ENCODE data around the gene CIRBP.

CIRBP gene

DNA sequence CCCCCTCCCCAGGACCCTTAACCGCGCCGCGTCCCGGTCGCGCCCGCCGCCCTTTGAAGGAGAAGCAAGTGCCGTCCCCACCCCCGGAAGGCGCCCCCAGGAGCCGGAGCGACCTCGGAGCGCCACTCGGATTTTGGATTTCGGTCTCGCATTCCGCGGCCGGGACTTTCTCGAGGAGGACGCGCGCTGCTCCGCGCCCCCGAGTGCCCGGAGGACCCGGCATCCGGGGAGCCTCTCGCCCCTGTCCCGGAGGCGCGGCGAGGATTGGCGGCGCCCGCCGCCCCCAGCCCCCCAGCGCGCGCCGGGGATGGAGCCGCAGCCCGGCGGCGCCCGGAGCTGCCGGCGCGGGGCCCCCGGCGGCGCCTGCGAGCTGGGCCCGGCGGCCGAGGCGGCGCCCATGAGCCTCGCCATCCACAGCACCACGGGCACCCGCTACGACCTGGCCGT, 19.1 kb upstream of the CIRBP start:
- no peak for DNase-seq (ENCODE audit: extremely low read depth, low read depth)
- H3K4me3 ChIP-seq (replicated peaks; ENCODE audit: low read depth, low read length), result peak overlapping the region; percentile 77
- TF ChIP-seq, protein P1, sequence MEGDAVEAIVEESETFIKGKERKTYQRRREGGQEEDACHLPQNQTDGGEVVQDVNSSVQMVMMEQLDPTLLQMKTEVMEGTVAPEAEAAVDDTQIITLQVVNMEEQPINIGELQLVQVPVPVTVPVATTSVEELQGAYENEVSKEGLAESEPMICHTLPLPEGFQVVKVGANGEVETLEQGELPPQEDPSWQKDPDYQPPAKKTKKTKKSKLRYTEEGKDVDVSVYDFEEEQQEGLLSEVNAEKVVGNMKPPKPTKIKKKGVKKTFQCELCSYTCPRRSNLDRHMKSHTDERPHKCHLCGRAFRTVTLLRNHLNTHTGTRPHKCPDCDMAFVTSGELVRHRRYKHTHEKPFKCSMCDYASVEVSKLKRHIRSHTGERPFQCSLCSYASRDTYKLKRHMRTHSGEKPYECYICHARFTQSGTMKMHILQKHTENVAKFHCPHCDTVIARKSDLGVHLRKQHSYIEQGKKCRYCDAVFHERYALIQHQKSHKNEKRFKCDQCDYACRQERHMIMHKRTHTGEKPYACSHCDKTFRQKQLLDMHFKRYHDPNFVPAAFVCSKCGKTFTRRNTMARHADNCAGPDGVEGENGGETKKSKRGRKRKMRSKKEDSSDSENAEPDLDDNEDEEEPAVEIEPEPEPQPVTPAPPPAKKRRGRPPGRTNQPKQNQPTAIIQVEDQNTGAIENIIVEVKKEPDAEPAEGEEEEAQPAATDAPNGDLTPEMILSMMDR (IDR thresholded peaks at IDR 0.05; ENCODE audit: low read depth, low read length, missing control alignments), result no peak

DNA sequence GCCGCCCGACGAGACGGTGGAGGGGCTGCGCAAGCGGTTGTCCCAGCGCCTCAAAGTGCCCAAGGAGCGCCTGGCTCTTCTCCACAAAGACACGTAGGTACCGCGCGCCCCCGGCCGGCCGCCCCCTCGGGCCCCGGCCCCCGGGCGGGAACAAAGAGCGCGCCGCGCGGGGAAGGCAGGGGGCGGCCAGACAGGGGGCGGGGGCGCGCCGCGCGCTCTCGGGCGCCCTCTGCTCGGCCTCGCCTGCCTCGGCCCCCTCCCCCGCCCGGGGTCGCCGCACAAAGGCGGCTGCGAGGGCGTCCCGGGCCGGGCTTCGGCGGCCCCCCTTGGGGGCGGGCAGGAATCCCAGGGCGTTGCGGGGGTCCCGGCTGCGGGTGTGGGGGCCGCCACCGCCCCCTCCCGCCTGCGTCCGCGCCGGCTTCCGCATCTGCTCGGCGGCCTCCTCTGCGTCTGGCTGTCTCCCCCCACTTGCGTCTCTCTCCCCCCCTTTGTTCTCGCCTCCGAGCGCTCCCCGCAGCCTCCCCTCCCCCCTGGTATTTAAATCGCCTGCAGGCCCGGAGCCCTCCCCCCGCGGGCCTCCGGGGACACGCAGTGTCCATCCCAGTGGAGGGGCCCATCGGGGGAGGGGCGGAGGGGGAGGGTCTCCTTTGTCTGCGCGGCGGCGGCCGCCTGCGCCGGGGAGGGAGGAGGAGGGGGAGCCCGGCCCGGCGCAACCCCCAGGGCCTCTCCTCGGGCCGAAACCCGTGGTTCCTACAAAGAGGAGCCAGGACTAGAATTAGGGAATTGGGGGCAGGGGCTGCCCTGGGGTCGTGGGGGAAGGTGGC, 18.5 kb upstream of the CIRBP start:
- DNase-seq (ENCODE audit: extremely low read depth, low read depth), result no peak
- TF ChIP-seq, protein P1 (IDR thresholded peaks at IDR 0.05; ENCODE audit: low read depth, low read length, missing control alignments), result no peak
- H3K4me3 ChIP-seq (replicated peaks; ENCODE audit: low read depth, low read length), result peak overlapping the region; percentile 77

DNA sequence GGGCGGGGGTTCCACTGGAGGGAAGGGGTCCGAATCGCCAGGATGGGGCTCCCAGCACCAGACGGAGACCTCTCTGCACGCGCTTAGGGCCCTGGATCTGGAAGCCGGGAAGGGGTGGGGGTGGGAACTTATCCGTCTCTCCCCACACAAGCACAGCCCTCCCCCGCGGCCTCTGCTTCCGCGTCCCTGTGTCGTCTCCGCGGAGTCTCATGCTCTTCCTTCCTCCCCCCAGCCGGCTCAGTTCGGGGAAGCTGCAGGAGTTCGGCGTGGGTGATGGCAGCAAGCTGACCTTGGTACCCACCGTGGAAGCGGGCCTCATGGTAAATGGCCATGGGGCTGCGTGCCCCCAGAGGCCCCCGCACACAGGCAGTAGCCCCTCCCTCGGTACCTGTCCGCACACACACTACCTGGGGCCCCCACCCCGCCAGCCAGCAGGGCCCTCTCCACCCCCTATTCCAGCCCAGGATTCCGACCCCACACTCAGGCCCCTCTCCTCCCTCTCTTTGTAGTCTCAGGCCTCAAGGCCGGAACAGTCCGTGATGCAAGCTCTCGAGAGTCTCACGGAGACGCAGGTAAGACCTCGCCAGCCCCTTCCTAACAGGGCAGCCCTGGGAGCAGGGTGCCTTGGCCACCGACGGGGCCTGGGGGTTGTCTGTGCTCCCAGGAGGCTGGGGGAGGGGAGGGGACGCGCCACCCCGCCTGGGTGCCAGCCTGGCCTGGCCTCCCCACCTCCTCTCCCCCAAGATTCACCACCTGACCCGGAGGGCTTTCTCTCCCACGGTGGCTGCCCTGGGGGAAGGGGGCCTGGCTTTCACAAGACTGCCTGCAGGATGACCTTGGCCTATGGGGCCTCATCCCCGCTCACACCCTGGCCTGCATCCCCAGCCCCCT, 17.6 kb upstream of the CIRBP start:
- no peak for DNase-seq (ENCODE audit: extremely low read depth, low read depth)
- H3K4me3 ChIP-seq (replicated peaks; ENCODE audit: low read depth, low read length), result peak overlapping the region; percentile 77
- TF ChIP-seq, protein P1 (IDR thresholded peaks at IDR 0.05; ENCODE audit: low read depth, low read length, missing control alignments), result no peak

- no peak for DNase-seq (ENCODE audit: extremely low read depth, low read depth)
- TF ChIP-seq, protein P1 (IDR thresholded peaks at IDR 0.05; ENCODE audit: low read depth, low read length, missing control alignments), result no peak
- peak overlapping the region; percentile 77 for H3K4me3 ChIP-seq (replicated peaks; ENCODE audit: low read depth, low read length)
These were observed 16.8 kb upstream of the CIRBP start for GRCh38 chr19:1252221-1252820.

DNA sequence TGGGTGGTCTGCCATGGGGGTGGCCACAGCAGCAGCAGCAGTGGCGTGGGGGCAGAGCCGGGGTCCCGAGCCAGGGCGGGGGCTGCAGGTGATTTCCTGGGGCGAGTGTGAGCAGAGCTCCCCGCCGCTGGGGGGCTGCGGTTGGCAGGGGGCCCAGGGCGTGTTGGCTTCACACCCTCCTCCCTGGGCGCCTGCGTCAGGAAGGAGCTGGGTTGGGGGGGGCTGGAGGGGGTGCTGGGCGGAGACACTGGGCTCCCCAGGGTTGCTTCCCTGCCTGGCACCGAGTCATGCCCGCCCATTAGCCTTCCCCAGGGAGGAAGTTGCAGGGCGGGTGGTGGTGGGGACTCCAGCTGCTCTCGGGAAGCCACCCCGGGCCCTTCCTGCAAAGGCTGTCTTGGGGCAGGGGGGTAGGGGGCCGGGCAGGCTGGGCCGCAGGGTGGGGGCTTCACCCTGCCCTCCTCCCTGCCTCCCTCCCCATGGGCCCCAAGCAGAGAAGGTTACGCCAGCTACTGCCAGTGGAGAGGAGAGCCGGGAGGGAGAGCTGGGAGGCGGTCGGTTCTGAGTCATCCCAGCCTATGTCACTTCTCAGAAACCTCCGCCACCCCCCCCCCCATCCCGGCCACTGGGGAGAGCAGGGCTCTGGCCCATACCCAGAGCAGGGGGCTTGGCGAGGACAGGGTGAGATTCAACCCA, 16.2 kb upstream of the CIRBP start:
- TF ChIP-seq, protein P1 (IDR thresholded peaks at IDR 0.05; ENCODE audit: low read depth, low read length, missing control alignments), result no peak
- no peak for DNase-seq (ENCODE audit: extremely low read depth, low read depth)
- H3K4me3 ChIP-seq (replicated peaks; ENCODE audit: low read depth, low read length), result peak overlapping the region; percentile 77

GRCh38 chr19:1253514-1254080, 15.5 kb upstream of the CIRBP start:
- TF ChIP-seq, protein P1 (IDR thresholded peaks at IDR 0.05; ENCODE audit: low read depth, low read length, missing control alignments), result no peak
- peak overlapping the region; percentile 77 for H3K4me3 ChIP-seq (replicated peaks; ENCODE audit: low read depth, low read length)
- DNase-seq (ENCODE audit: extremely low read depth, low read depth), result no peak

All from HFF-Myc (cell line).